Stimulated activated CD8-positive, alpha-beta memory T cell treated with anti-CD3 and anti-CD28 coated beads, Interleukin-2, amount 100 ng/mL, for 1 hour (primary cell): ENCODE measurements around the gene ARSB.

Experiments
- DNase-seq, 2 donors: peaks; one replicate each; pipeline ENCODE4 v3.0.0-alpha.2; 2020; ENCODE audit warnings: low read depth in 2 of 2

The ARSB gene

DNA sequence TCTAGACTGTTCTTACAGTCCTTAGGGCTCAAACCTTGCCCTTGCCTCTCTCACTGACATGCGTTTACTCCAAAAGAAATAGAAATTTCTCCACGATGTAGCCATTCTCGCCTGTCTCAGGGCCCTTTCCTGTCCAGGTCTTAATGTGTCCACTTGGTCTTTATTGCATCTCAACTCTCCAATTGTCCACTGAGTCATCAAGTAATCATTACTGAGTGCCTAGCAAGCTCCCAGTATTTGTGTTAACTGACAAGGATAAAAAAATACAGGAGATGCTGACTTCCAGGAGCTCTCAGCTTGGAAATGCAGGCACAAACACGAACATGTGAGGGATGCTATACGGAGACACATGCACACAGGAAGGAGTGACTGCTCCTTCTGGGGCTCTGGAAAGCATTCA lies 147.3 kb downstream of the ARSB start:
- no peak for DNase-seq

GRCh38 chr5:78835176-78835575 lies 149.9 kb downstream of the ARSB start:
- no peak for DNase-seq

GRCh38 chr5:78833284-78833683 lies 151.8 kb downstream of the ARSB start:
- DNase-seq, result no peak

DNA sequence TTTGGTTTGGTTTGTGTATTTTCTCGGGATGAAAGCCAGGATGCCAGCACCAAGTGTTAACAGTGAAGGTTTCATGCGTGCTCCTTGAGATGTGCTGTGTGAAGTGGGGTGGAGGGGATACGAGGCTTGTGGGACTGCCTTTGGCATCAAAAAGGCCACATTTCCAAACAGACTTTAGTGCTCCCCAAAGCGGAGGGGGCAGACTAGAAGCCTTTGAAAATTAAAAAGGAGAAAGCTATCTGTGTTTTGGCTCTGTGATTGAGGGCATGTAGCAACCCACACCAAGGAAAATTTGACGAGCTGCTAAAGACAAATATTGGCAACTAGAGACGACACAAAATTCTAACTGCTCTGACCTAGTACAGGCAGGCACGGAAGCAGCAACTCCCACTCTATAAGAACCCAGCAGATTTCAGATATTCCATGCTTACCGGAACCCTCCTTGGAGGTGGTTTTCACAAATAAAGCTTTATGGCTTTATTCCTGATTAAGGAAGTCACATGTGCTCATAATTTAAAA lies 154.5 kb downstream of the ARSB start:
- DNase-seq, result no peak

DNA sequence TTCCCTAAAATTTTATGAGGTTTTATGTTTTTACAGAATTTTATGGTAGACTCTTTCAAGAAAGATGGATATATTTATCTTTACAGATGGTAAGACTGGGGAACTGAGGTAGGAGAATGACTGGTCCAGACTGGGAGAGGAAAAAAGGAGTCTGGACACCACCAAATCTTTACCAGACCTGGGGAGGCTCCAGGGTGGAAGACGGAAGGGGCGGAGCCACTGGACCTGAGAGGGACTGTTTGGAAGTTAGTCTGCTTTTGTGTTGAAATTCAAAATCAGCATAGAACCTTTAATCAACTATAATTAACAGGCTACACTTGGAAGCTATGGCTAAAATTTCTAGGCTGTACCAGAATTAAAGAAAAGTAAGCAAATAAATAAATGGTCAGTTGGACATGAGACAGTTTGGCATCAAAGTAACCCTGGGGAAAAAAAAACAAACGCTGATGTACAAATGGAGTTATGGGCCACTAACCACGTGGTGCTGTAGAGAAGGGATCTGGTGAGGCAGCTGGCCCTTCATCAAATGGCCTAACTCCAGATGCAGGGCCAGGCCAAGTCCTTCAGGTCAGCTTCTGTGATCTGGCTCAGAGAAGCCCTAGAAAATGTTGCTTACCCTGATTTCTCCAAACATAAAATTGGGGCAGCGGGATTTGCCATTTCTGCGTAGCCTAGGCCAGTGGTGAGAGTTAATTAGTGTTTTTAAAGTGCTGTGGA lies 155.1 kb downstream of the ARSB start:
- DNase-seq, result no peak

DNA sequence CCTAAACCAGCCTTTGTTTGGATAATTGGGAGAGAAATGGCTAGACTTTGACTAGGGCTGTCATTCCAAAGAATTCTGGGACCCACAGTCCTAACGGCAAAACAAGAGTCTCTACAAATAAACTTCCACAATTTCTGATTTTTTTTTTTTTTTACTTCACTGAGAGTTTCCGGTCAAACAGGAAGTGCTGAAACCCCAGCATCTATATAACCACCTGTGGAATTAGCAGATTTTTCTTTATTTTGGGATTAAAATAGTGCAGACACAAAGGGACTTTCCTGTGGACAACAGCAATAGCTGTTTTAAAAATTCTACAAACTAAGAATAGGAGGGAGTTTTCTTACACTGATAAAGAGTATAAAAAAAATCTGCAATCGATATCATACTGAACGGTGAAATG lies 157.4 kb downstream of the ARSB start:
- no peak for DNase-seq

DNA sequence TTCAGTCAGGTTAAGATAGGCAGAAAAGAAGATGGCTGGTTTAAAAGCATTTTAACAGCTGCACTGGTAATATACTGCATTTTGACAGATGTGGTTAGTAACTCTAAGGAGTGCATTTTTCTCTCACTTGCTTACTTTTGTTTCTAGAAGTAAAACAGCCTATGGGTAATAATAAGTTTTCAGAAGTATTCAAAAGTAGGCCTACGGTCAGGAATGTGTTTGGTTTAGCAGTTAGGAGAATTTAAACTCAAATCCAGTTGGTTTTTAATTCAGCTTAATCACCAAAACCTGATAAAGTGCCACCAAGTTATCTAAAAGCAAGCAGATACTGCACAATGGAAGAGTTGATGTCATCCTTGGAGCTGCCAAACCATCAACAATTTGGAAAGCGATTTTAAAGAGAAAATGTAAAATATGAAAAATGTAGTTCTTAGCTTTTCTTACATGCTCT lies 160.3 kb downstream of the ARSB start:
- no peak for DNase-seq

- no peak for DNase-seq
Observed at GRCh38 chr5:78823196-78823595, 161.9 kb downstream of the ARSB start.

- no peak for DNase-seq
Observed at GRCh38 chr5:78821536-78822021, 163.5 kb downstream of the ARSB start.

DNA sequence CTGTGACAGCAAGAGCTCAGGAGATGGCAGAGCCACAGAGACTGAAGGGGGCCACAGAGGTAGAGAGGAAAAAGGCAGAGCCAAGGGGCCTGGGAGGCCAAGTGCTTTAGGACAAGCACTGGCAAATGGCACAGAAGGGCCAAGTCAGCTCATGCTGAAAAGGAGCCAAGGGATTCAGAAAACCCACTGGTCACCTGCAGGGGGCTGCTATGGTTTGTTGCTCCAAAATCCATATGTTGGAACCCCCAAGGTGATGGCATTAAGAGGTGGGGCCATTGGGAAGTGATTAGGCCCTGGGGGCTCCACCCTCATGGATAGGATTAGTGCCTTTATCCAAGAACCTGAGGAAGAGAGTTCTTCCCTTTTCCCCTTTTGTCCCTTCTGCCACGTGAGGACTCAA lies 165.4 kb downstream of the ARSB start:
- DNase-seq, result no peak

GRCh38 chr5:78819166-78819565 lies 165.9 kb downstream of the ARSB start:
- no peak for DNase-seq

DNA sequence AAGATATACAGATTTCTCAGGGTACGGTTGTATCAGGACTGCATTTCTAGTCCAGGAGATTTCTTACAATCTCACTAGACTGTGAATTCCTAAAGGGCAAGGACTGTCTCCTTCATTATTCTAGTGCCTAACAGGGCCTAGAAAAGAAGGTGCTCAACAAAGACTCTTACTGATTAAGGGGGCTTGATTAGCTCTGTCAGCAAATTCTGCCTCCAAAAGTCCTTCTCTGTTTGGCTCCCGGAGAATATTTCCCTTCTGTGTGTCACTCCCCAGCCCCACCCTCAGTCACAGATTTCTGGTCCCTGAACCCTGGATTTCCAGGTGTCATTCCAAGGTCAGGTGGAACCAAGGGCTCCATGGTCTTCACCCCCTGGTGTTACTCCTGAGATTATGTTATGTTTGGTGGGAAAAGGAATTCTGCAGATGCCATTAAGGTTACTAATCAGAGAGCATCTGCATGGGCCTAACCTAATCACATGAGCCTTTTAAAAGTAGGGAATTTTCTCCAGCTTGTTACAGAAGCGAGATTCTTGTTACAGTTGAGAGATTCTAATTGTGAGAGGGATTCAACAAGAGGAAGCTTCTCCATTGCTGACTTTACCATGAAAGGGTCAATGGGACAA lies 168.9 kb downstream of the ARSB start:
- no peak for DNase-seq

DNA sequence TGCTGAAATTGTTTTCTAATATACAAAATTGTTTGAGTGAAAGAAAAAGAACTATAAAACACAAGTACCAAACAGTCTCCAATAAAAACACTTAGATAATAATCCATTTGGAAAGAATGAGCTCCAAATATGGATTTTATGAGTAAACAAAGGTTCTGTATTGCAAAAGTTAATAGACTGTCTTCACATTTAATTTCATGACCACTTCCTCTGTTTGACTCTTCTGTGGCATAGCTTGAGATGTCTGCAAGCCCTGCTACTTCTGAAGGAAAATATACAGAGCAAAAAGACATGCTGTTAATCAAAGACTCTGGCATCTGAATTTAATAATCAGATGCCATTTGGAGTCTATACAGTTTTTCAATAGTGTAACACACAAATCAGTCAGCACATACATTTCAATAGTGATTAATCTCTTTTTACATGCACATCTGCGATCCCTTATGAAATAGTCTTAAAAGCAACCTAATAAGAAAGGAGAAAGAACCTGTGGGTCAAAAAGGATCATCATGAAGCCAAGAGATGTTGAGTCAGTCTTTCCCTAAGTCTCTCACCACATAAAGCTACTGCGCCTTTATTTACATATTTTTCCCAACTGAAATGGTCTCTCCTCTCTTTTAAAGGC lies 171.1 kb downstream of the ARSB start:
- DNase-seq, result no peak

DNA sequence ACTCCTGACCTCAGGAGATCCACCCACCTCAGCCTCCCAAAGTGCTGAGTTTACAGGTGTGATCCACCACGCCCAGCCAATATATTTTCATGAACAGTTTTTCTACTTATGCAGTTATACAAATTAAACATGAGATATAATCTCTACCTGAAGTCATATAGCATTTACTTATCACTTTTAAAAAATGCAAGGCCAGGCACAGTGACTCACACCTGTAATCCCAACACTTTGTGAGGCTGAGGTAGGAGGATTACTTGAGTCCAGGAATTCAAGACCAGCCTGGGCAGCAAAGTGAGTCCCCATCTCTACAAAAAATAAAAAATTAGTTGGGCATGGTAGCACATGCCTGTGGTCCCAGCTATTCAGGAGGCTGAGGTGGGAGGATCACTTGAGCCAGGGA lies 171.8 kb downstream of the ARSB start:
- DNase-seq, result no peak

DNA sequence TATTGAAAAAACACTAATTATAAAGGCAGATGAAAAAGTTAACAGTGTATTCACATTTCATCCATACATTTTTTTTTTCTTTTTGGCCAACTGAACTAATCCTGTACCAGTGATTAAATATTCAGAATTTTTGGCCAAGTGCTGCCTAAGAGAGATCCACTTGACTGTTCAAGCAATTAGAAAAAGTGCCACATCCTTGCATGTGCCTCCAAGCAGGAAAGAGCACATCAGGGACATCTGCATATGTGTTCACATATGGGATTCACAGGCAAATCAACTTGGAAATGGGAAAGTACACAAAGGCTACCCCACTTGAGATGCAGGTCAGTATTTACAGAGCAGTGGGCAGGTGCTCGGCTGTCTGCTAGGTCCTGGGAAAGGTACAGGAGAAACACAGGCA lies 173.2 kb downstream of the ARSB start:
- DNase-seq, result no peak

DNA sequence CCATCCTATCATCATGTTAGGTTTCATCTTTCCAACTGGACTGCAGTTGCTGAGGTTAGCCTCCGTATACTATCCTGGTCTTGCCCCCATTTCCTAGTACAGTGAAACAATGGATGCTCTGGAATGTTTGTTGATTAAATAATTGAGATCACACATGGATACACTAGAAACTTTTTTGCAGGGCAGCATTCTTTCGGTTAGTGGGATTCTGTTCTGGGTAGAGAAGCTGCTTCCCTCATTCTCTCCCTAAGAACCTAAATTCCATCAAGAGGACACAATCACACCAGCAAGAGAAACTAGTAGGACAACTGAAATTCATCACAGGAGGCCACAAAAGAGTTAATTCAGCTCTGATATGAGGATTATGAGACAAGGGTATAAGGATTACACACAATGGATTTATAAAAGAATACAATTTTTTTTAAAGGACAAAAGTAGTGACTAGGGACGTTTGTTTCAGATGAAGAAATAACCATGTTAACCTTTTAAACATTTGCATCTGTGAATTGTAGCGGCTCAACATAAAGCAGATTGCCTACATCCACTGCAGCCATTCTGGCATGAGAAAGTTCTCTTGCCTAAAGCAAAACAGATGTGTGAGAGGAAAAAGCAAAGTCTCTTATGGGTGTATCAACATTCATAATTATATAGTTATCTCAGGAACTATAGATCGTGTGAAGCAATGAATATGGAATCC lies 173.8 kb downstream of the ARSB start:
- no peak for DNase-seq

DNA sequence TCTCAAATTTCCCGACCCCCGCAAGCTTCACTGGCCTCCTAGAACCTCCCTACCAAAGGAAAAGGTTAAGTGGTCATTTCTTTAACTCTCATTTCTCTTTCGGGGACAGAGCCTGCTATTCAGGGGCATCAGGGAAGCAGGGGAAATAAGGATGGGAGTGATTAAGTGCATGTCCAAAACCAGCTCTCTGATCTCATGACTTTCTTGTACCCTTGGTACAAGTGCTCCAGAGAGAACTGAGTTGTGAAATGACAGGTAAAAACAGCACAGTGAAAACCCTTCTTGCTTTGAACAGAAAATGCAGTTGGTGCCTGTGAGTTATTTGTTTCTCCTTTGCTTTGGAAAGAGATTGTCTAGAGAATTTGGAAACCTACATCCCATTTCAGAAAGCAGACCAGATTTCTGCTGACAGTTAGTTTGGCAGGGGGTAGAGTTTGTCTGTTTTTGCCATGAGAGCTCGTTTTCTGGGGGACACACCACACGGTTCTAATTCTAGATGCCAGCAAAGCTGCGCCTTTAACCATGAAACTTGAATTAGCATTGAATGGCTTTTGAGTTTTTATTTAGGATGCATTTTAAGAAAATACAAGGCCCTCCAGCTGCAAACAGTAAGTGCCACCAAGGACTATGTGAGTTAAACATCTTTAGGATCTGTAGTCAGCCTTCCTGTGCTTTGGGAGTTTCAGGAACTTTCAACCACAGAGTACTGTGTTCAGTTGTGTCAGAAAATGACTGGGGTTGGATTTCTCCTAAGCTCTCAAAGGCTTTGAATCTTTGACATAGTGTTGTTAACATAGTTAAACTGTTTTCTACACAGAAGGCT lies 174.8 kb downstream of the ARSB start:
- DNase-seq, result no peak

GRCh38 chr5:78809444-78809843 lies 175.7 kb downstream of the ARSB start:
- DNase-seq, result no peak

- no peak for DNase-seq
Observed at GRCh38 chr5:78808818-78809217, 176.3 kb downstream of the ARSB start.

- no peak for DNase-seq
Observed at GRCh38 chr5:78808380-78808779, 176.7 kb downstream of the ARSB start.

- no peak for DNase-seq
Observed at GRCh38 chr5:78806544-78806943, 178.6 kb downstream of the ARSB start.
